H1 (cell line): ENCODE data around the gene DYNC1I1. TPM values are rescaled to one million over a fixed set of nuclear protein-coding genes. Genes with fewer than 3 reads are reported as not detected.

Source experiments
- GTF2F1 ChIP-seq: IDR thresholded peaks from 2 replicates; pipeline ENCODE4 v1.6.1; 2012; ENCODE audit warnings: low read depth, low read length, improper control_type of control experiment, borderline replicate concordance
- POLR2A ChIP-seq, 2 experiments: IDR thresholded peaks; 1 replicate in 1 of 2; 2 replicates in 1 of 2; pipeline ENCODE4 v1.6.1; 2011; ENCODE audit warnings: low read depth in 2 of 2, low read length in 2 of 2, mild to moderate bottlenecking in 2 of 2; ENCODE audit errors: control extremely low read depth in 1 of 2
- RFX5 ChIP-seq: IDR thresholded peaks from 2 replicates; pipeline ENCODE4 v1.6.1; 2011; ENCODE audit warnings: low read depth, low read length, improper control_type of control experiment, borderline replicate concordance
- RXRA ChIP-seq: IDR thresholded peaks from 2 replicates; pipeline ENCODE4 v1.6.1; 2011; ENCODE audit warnings: low read depth, mild to moderate bottlenecking, low read length, moderate library complexity; ENCODE audit not compliant: insufficient read depth
- SIRT6 ChIP-seq: IDR thresholded peaks from one replicate; pipeline ENCODE4 v1.7.1; 2012; ENCODE audit warnings: low read length, inconsistent platforms
- polyA plus RNA-seq, 7 experiments: library from polyadenylated mRNA; depleted of rRNA in 3 of 7; stranded (reverse) in 5 of 7; unstranded in 2 of 7; fragments of >200 nt in 5 of 7; fragments of 200-250 nt in 2 of 7; gene quantifications; 1 replicate in 5 of 7; 2 replicates in 1 of 7; 4 replicates in 1 of 7; pipeline versions ENCODE4 v1.2.1 to v1.2.3, GENCODE V29; 2011 to 2013; ENCODE audit warnings: missing spikeins in 2 of 7, mixed read lengths in 2 of 7
- total RNA-seq: library from RNA; stranded (reverse); fragmentation: NEBNext Ultra II Directional; extraction: Animal tissue kit (Norgen Biotek cat#: 25700); gene quantifications from 2 replicates; pipeline ENCODE4 v1.2.1, GENCODE V29; 2021

DYNC1I1 gene
- total and polyA plus RNA-seq, 2 of the 8 experiments (the other 6 are each of a cell fraction or from before 2014, with no cell fraction given) = 0.45 to 0.58 TPM

DNA sequence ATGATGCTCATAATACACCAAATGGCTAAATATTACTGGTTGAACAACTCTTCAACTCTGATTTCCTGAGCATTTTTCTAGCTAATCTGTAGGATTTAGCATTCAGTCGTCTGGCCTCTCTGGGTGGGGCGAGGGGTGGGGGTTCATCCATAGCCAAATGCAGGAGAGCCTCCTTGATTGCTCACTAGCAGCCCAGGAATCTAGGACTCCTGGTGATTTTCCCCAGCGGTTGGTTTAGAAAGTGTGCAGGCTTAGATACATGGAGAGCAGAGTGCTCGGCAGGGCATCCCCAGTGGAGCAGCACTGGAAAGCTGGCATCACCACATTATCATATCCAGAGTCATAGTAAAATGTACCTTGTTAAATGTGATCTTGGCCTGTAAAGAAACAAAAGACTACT is 136.1 kb downstream of the DYNC1I1 start (continued):
- TF ChIP-seq RFX5 = no peak
- no peak for TF ChIP-seq RXRA
- no peak for TF ChIP-seq POLR2A (IDR thresholded peaks at IDR 0.05; ENCODE audit: control extremely low read depth in 1 of 2, low read depth in 2 of 2, low read length in 2 of 2)
- no peak for TF ChIP-seq GTF2F1
- no peak for TF ChIP-seq SIRT6
